ENCODE results near the gene FAF2.

The FAF2 gene

GRCh38 chr5:176536902-176537553 is 88.8 kb downstream of the FAF2 start, which contains the start of gene RNF44:
RNF44 (minus strand) TSS chr5:176537402; CDS start chr5:176532472, 4,930 bp downstream.
- H3K4me3 ChIP-seq (ENCODE audit: low read length) = peak within 1 kb of the TSS; percentile 99
- peak; percentile 98 for DNase-seq (ENCODE audit: low read depth, low spot score)

DNA sequence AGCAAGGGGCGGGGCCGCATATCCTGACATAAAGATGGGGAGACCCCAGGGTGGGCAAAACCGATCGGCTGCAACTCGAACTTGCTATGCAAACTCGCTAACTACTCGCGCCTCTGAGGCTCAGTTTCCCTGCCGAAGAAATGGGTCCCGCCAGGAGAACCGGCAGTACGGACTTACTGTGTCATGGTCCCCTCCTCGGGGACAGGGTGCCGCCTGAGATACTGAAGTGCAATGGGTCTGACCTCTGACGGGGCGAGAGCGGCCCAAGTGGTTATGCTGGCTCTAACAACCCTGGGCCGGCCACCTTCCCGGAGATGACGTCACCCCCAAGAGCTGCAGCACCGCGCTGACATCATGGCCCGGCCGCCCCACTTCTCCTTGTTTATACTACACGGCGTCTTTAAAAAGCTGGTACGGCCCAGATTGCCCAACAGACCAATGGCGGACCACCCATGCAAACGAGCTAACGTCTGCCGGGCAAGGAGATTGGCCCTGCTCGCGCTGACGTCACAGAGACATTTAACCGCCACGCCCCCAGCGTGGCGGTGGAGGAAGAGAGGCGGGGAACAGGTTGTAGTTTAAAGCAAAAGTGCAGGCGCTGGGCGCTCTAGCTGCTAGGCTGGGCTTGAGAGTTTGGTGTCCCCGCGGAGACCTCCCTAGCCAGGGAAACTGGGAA is 89.5 kb downstream of the FAF2 start:
- peak; percentile 99 for DNase-seq (ENCODE audit: low read depth, low spot score)

DNA sequence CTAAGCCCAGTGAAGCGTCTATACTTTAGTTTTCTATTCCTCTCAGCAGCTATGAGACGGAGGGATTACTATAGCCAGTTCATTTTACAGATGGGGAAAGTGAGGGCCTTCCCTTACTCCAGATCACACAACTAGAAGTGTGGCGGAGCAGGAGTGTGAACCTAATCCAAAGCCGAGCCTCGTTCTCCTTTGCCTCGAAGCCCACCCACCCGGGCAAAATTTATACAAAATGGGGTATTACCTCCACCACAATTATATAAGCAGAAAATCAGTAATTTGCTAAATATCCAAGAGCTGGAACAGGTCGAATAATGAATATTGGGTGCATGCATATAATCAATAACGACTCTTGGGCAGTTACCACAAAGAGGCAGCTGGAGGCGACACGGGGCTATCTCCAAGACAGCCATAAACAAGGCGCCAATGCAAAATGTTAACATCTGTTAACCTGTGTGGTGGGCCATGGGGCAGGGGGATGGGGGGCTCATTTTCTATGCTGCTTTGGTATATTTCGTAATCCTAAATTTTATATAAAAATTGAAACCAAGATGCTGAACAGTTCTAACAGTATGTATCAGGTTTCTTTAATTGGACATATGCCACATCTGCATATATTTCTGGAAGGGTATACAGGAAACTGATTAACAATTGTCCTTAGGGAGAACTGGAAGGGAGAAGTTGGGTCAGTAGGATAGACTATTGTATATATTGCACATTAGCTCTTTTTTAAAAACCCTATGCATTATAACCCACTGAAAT is 90.2 kb downstream of the FAF2 start:
- peak overlapping the region; percentile 99 for H3K4me3 ChIP-seq (ENCODE audit: low read length)
- no peak for DNase-seq (ENCODE audit: low read depth, low spot score)

More for the DNA sequence above, 89.5 kb downstream of the FAF2 start:
- peak overlapping the region; percentile 99 for H3K4me3 ChIP-seq (ENCODE audit: low read length)

- no peak overlapping the region for H3K4me3 ChIP-seq (ENCODE audit: low read length)
- no peak for DNase-seq (ENCODE audit: low read depth, low spot score)
Observed at GRCh38 chr5:176538989-176539384, 90.8 kb downstream of the FAF2 start.

DNA sequence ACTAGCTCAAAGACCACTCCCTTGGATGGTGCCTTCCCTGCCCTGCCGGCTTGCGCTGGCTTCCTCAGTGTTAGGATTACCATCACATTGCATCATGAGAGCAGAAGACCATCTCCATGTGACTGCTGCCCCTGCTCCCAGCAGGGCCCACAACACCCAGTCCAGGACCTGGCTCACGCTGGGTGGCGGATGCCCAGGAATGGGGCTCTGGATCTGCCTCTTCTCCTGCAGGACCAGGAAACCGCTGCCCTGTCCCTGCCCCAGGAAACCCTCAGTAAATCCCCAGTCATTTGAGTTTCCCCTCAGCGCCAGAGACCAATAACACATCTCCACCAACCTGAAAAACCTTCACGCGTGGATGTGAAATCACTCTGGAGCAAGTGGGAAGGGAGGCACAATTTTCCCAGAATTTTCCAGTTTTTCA is 92.3 kb downstream of the FAF2 start:
- no peak for DNase-seq (ENCODE audit: low read depth, low spot score)
- no peak overlapping the region for H3K4me3 ChIP-seq (ENCODE audit: low read length)

DNA sequence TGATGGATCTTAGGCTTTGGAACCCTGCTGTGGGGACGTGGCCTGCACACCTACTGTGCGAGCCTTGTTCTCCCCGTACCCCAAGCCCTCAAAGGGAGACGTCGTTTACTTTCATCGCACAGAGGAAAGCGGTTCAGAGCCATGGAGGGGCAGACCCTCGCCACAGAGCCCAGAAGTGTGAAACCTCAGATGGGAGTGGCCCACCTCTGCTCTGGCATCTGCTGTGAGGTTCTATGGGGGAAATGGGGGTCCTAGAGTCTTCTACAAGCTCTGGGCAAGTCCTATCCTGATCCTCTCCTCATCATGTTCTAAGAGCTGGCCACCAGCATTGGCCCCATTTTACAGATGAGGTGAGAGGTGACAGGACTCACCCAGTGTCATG is 92.8 kb downstream of the FAF2 start:
- H3K4me3 ChIP-seq (ENCODE audit: low read length) = peak overlapping the region; percentile 65
- no peak for DNase-seq (ENCODE audit: low read depth, low spot score)

DNA sequence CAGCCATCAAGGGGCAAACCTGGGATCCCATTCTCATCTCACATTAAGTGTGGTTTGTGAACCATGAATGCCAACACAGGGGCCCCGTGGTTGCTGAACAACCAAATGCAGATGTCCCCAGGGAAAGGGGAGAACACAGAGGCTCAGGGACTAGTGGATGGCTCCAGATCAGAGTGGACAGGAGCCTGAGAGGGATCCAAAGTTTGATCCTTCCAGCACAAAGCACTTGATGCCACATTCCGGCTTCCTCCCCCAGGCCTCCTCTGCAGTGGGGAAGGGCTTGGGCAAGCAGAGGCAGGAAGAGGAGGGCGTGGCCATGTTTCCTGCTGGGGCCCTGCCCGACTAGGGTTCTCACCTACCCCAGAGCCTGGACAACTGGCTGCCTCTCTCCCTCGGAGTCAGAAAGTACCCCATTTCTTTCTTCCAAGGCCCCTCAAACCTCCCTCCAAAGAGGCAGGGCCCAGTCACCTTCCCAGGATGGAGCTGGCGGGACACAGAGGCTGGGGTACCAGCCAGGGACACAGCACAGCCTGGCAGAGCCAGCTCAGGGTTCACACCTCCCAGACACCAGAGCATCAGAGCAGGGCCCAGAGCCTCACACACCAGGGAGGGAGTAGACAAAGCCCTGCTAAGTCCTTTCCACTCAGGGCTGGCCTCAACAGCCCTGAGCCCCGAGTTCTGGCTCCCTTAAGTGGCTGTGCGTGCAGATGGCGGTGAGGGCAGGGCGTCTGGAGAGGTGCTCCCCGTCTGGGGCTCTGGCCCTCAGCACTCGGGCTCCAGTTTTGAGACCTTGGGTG is 93.4 kb downstream of the FAF2 start:
- peak overlapping the region; percentile 65 for H3K4me3 ChIP-seq (ENCODE audit: low read length)
- DNase-seq (ENCODE audit: low read depth, low spot score) = peak; percentile 78

- H3K4me3 ChIP-seq (ENCODE audit: low read length) = peak overlapping the region; percentile 65
- peak; percentile 50 for DNase-seq (ENCODE audit: low read depth, low spot score)
Observed at GRCh38 chr5:176542135-176542595, 94.0 kb downstream of the FAF2 start.

DNA sequence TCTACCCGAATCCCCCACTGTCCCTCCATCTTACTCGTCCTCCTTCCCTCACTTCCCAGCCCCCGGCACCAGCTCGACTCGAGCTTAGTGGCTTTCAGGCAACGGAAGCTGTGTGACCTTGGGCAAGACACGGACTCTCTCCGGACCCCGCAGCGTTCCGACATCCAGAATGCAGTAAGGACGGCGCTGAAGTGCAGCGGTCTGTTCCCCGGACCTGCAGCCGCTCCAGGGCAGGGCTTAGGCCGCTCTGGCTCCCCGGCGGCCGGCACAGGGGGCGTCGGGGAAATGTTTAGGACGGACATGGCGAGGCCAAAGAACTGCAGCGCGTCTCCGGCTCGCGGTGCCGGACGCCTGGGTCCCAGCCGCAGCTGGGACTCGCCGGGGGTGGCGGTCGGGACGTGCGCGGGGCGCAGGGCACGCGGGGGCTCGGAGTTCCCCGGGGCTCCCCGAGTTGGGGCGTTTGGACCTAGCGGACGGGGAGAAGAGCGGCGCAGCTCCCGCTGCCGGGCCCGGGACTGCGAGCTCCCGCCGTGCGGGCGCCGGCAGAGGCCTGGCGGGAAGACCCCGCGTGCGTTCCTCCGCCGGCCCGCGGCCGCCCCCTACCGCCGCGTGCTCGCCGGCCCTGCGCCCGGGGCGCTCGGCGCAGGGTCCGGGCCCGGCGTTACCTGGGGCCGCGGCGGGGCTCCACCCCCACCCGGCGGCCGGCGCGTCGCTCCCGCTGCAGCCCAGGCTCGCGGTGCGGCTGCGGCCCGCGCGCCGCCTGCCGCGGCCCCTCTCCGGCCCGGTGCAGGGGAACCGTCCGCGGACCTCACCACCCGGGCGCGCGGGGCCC is 94.6 kb downstream of the FAF2 start:
- peak overlapping the region; percentile 65 for H3K4me3 ChIP-seq (ENCODE audit: low read length)
- DNase-seq (ENCODE audit: low read depth, low spot score) = no peak

DNA sequence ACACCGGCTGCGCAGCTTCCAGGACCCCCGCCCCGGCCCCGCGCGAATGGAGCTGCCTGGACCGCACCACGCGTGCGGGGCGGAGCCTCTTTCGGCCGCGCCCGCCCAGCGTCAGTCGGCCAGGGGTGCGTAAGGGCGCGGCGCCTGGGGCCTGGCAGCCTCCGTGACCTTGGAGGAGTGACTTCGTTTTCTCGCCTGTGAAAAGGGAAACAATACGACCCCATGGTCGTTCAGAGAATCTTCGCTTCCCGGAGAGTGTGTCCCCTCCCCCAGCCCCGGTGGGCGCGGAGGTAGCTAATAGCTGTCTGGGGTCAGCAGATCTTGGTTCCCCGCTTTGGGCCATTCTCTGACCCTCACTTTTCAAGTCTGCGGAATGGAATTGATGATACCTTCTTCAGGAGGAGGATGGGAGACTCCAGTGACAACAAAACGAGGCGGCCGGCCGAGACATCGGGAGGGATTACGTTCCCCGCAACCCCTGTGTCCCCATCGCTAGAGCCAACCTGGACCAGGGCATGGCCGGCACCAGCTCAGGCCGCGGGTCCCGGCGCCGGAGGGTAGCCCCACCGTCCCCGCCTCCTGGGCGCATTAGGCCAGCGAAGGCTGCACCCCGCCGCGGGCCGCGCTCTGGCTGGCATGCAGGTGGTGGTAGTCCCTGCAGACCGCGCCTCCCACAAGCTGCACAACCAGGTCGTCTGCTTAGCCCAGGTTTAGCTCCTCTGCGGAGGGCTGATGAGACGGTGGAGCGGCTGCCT is 95.4 kb downstream of the FAF2 start:
- peak; percentile 60 for DNase-seq (ENCODE audit: low read depth, low spot score)
- peak overlapping the region; percentile 65 for H3K4me3 ChIP-seq (ENCODE audit: low read length)

DNA sequence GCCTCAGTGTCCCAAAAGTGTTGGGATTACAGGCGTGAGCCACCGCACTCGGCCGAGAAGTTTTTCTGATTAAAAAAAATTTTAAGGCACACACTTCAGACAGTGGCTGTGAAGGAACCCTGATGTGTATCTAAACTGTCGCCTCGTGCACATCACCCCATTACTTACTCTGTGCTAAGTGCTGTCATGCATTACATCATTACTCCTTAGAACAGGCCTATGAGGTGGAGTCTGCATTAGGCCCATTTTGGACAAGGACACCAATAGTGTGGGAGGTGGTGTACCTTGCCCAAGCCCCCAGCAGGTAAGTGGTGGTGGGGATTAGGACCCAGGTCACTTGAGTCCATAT is 97.2 kb downstream of the FAF2 start:
- no peak overlapping the region for H3K4me3 ChIP-seq (ENCODE audit: low read length)
- no peak for DNase-seq (ENCODE audit: low read depth, low spot score)

DNA sequence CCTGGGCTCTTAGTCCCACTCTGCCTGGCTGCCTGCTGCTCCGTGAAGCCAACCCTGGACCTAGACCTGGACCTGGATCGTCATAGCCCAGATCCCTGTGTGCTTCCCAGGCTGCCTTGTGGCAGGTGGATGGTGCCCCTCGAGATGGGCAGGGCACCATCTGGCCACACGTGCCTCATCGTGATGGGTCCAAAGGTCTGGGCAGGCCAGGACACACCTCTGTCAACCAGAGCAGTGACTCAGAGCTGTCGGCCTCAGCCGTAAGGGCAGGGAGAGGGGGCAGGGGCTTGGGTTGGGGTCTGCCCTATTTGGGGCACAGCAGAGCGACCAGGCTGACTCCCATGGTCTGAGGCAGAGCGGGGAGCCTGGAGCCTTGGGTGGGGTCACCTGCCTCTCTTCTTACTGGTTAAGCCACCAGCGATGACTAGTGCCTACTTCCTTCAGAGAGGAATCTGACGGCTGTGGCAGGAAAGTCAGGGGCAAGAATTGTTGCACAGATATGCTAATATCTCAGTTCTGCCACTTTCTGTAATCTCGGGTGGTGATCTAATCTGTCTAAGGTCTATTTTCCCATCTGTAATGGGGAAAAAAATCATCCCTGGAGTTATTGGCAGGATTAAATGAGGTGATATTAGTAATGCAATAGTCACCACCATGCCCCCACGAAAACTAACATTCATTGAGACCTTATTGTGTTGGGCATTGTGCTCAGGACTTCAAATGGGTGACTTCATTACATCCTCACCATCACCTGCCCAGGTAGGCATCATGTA is 97.7 kb downstream of the FAF2 start:
- DNase-seq (ENCODE audit: low read depth, low spot score) = no peak
- no peak overlapping the region for H3K4me3 ChIP-seq (ENCODE audit: low read length)

DNA sequence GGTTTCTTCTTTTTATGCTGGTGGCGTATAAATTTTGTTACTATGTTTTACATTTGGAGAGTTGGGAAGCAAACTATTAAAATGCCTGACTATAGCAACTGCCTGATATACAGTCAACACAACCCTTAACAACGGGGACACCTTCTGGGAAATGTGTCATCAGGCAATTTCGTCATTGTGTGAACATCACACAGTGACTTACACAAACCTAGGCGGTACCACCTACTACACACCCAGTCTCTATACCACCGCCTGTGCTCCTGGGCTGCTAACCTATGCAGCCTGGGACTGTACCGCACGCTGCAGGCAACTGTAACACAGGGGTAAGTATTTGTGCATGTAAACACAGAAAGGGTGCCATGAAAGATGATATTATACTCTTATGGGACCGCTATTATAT is 99.6 kb downstream of the FAF2 start:
- DNase-seq (ENCODE audit: low read depth, low spot score) = no peak
- no peak overlapping the region for H3K4me3 ChIP-seq (ENCODE audit: low read length)

DNA sequence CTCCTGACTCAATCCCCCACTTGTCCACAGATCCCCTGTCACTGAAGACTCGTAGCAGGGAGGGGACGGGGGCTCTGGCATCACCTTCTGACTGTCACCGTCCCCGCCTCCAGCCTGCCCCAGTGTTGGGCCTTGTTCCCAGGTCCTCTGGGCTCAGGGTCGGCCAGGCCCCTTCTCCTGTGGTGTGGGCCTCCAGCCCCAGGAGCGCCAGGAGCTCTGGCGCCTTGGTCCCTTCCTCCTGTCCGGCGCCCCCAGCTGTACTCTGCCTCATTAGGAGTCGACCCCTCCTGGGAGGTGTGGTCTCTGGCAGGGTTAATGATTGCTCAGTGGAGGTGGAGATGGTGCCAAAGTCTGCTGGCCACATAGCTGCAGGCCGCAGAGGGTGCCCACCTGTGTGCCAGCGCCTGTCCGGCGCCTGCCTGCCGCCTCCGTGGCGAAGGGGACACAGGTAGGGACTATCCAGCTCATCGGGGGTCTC is 100.8 kb downstream of the FAF2 start, which contains the start of gene CDHR2:
TSS of gene CDHR2 (plus strand) at position 376 of the 478 bp plus-strand sequence. CDS start 16,011 bp downstream, outside the sequence.
- H3K4me3 ChIP-seq (ENCODE audit: low read length) = no peak within 1 kb of the TSS

GRCh38 chr5:176549871-176550270 is 101.7 kb downstream of the FAF2 start:
- H3K4me3 ChIP-seq (ENCODE audit: low read length) = no peak overlapping the region
- no peak for DNase-seq (ENCODE audit: low read depth, low spot score)

More for the DNA sequence above, 100.8 kb downstream of the FAF2 start, which contains the start of gene CDHR2:
- DNase-seq (ENCODE audit: low read depth, low spot score) = no peak

DNA sequence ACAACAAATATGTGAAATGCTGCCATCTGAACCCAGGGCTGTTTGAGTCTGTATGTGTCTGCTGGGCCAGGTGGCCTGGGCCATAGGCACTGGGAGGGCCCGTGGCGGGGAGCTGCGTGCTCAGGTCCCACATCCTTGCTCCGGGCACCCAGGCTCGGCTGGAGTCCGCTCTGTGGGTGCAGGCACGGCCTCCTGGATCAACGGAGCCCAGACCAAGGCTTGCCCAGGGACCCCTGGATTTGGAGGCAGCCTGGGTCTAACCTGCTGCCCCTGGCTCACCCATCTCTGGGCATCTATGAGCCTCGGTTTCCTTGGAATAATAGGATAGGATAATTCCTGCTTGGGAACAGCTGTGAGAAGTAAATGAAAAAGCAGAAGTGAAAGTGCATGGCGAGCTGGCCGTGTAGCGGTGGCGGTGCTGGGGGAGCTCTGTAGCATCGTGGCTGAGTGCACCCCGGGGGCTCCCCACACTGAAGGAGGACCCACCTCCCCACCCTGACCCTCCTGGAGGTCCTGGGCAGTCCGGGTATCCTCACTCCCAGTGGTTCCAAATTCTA is 102.2 kb downstream of the FAF2 start:
- no peak for DNase-seq (ENCODE audit: low read depth, low spot score)
- H3K4me3 ChIP-seq (ENCODE audit: low read length) = no peak overlapping the region
